Thoracic aorta (tissue), 2 donors: Measurements from ENCODE around the gene SCN3A. TPM values are rescaled to one million over a fixed set of nuclear protein-coding genes. Genes with fewer than 3 reads are reported as not detected.

Experiments used
- ATAC-seq: fragments of 150-250 bp; one replicate; pipeline ENCODE4 v1.8.0; 2017; ENCODE audit warnings: low read depth; ENCODE audit not compliant: insufficient number of reproducible peaks, low FRiP score
- DNase-seq: peaks from one replicate; pipeline ENCODE4 v3.0.0-alpha.2; 2020; ENCODE audit warnings: low spot score
- H3K27ac ChIP-seq, 2 donors: fragments of 200-600 bp; sonication (generic); 1 replicate in 1 of 2; 2 replicates in 1 of 2; pipeline ENCODE4 v1.5.1; 2016; ENCODE audit warnings: mild to moderate bottlenecking in 2 of 2, moderate library complexity in 2 of 2
- H3K27me3 ChIP-seq: fragments of 200-600 bp; sonication (generic); replicated peaks from 2 replicates; pipeline ENCODE4 v1.6.0; 2016; ENCODE audit warnings: mild to moderate bottlenecking; ENCODE audit not compliant: insufficient read depth
- H3K36me3 ChIP-seq: fragments of 200-600 bp; sonication (generic); one replicate; pipeline ENCODE4 v1.5.1; 2016
- H3K4me1 ChIP-seq, 2 donors: fragments of 200-600 bp; sonication (generic); 1 replicate in 1 of 2; 2 replicates in 1 of 2; pipeline versions ENCODE4 v1.5.1 to v1.6.0; 2016; ENCODE audit warnings: low read depth in 2 of 2, mild to moderate bottlenecking in 1 of 2; ENCODE audit not compliant: control insufficient read depth in 1 of 2
- H3K4me3 ChIP-seq: fragments of 200-600 bp; sonication (generic); 2 replicates; pipeline ENCODE4 v1.5.1; 2016; ENCODE audit warnings: mild to moderate bottlenecking
- H3K9me3 ChIP-seq: fragments of 200-600 bp; sonication (generic); 2 replicates; pipeline ENCODE4 v1.5.1; 2016
- total RNA-seq, 2 donors: library from RNA; depleted of rRNA; stranded (reverse); fragments of >200 nt; gene quantifications; one replicate each; pipeline versions ENCODE4 v1.1.0 to v1.2.3, GENCODE V29; 2016
- TF ChIP-seq, protein P1 (sequence below): fragments of 200-600 bp; sonication (generic); IDR thresholded peaks from one replicate; pipeline ENCODE4 v1.5.1; 2019; ENCODE audit warnings: antibody characterized with exemption

The SCN3A gene
- total RNA-seq, 2 donors from 2014 or later = 6.0 to 8.3 TPM

DNA sequence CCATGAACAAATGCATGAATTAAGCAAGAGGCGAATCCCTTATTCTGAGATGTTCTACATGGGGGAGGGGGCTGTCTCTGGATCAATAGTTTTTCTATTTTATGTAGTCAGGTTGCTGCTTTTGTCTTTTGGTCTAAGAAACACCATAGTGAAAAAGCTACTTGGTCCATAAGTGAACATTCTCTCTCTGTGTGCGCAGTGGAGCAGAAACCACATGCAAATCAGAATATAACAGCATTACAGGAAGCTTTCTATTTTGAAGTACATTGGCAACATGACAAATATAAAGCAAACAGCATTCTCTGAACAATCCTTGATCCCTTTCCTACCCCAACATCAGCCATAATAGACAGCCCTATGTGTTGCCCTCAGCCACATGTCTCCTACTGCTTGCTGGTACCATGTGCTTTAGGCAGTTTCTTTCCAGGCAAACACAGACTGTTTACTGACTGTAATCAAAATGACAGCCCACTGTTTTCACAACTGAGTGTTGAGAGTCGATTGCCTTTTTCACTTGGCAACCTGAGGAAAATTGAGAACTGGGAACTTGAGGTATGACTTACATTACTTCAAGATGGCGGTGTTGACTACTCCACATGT is 10.6 kb downstream of the SCN3A start:
- ATAC-seq = no peak
- Histone ChIP-seq H3K4me3 (no peak overlapping the region), H3K4me1 (peaks cover 4 to 5% of the 10 kb centered on the region in 2 donors), H3K27me3 (no peaks in the 10 kb centered on the region), H3K36me3 (no peaks in the 10 kb centered on the region), H3K27ac (no peak overlapping the region), H3K9me3 (no peaks in the 10 kb centered on the region)
- TF ChIP-seq, protein P1, sequence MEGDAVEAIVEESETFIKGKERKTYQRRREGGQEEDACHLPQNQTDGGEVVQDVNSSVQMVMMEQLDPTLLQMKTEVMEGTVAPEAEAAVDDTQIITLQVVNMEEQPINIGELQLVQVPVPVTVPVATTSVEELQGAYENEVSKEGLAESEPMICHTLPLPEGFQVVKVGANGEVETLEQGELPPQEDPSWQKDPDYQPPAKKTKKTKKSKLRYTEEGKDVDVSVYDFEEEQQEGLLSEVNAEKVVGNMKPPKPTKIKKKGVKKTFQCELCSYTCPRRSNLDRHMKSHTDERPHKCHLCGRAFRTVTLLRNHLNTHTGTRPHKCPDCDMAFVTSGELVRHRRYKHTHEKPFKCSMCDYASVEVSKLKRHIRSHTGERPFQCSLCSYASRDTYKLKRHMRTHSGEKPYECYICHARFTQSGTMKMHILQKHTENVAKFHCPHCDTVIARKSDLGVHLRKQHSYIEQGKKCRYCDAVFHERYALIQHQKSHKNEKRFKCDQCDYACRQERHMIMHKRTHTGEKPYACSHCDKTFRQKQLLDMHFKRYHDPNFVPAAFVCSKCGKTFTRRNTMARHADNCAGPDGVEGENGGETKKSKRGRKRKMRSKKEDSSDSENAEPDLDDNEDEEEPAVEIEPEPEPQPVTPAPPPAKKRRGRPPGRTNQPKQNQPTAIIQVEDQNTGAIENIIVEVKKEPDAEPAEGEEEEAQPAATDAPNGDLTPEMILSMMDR = no peak
- DNase-seq = no peak

DNA sequence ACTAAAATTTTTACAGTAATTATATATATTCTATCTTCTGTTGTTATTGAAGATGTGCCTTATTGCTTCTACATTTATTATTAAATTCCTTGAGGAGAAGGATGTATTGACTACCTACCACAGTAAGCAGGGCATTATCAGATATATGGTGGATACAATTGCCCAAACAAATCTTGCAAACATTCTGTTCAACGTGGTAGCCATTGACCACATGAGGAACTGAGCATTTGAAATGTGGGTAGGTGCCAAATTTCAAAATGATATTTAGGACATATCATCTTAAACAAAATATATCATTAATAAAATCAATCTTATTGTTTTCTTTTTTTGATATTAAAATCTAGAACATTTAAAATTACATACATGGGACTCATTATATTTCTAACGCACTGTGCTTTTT is 11.1 kb downstream of the SCN3A start:
- no peak overlapping the region for H3K27ac ChIP-seq
- DNase-seq = no peak
- ATAC-seq = no peak
- H3K36me3 ChIP-seq = no peaks in the 10 kb centered on the region
- TF ChIP-seq, protein P1 = no peak
- H3K4me3 ChIP-seq = no peak overlapping the region
- H3K9me3 ChIP-seq = no peaks in the 10 kb centered on the region
- H3K4me1 ChIP-seq = peaks cover 0 to 4% of the 10 kb centered on the region in 2 donors
- H3K27me3 ChIP-seq = no peaks in the 10 kb centered on the region

DNA sequence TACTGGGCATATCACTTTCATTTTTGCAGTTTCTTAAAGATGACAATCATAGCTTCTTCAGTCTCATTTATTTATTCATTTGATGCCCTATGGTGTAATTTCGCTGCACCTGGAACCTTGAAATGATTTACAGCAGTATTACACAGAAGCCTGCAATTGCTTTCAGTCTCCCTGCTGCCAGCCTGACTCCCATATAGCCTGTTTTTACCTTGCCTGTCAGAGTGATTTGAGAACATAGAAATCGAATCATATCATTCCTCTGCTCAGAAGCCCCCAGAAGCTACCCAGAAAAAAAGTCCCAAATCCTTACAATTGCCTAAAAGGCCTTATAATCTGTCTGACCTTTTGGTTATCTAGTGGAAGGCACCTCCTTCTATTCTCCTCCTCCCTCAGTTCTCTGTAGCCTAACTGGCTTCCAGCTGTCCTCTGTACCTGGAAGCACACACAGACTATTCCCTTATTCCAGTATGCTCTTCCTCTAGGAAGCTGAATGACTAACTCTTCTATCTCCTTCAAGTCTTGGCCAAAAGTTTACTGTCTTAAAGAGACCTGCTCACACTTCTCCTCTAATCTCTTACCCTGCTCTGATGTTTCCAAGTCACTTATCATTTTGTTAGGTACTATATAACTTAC is 12.6 kb downstream of the SCN3A start:
- DNase-seq = no peak
- no peak for ATAC-seq
- TF ChIP-seq, protein P1 = no peak
- Histone ChIP-seq H3K27ac (no peak overlapping the region), H3K36me3 (no peaks in the 10 kb centered on the region), H3K4me3 (no peak overlapping the region), H3K27me3 (no peaks in the 10 kb centered on the region), H3K9me3 (no peaks in the 10 kb centered on the region), H3K4me1 (no peaks in the 10 kb centered on the region)

DNA sequence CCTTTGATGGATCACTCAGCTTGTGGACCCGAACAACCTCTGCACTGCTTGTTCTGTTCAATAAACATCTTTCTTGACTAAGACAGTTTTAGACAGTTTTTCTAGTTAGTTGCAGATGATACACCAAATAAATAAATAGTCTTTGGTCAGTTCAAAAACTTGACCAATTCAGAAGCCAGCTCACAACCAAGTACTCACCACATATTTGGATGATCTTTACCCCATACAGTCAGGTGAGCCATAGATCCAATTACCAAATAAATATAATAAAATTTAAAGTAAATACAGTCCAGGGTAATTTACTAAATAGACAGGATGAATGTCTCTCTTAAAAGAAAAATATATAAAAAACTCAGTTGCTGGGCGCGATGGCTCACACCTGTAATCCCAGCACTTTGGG is 18.2 kb downstream of the SCN3A start:
- Histone ChIP-seq H3K36me3 (no peaks in the 10 kb centered on the region), H3K9me3 (no peaks in the 10 kb centered on the region), H3K27me3 (no peaks in the 10 kb centered on the region), H3K4me3 (no peak overlapping the region), H3K27ac (no peak overlapping the region), H3K4me1 (no peaks in the 10 kb centered on the region)
- DNase-seq (no peak), ATAC-seq (no peak)
- TF ChIP-seq, protein P1 = no peak

DNA sequence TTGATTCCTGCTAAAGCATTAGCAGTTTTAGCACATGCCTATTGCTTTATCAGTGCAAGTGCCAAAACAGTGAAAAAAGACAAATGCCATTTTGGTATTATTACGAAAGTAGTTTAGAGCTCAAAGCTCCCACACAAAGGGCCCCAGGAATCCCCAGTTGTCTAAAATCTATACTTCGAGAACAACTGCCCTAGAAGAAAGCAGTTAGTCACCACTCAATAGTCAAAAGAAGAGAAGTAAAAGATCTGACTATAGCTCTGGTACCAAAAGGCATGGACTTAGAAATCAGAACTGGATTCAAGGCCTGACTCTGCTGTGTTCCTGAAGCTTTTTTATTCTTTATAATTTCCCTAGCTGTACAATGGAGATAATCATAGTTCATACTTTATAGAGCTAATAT is 21.8 kb downstream of the SCN3A start:
- no peak for ATAC-seq
- DNase-seq = no peak
- H3K4me1 ChIP-seq = no peaks in the 10 kb centered on the region
- H3K9me3 ChIP-seq = no peaks in the 10 kb centered on the region
- no peak overlapping the region for H3K27ac ChIP-seq
- no peak overlapping the region for H3K4me3 ChIP-seq
- H3K27me3 ChIP-seq = no peaks in the 10 kb centered on the region
- H3K36me3 ChIP-seq = no peaks in the 10 kb centered on the region
- TF ChIP-seq, protein P1 = no peak
